Skeletal muscle satellite cell (primary cell): ENCODE measurements around the gene ADTRP.
A peak's percentile ranks its signal among the peaks of the same experiment; 100 is the strongest.
"Not testable (repeated sequence)": the region's sequence is repeated elsewhere in the genome, so short reads cannot be mapped to it uniquely, and the experiment has no call there.

Experiments used
- H3K27me3 ChIP-seq: 2 replicates; pipeline ENCODE4 v1.7.0; 2013; ENCODE audit warnings: low read length; ENCODE audit not compliant: control insufficient read depth, insufficient read depth
- H3K36me3 ChIP-seq: 2 replicates; pipeline ENCODE4 v1.7.0; 2013; ENCODE audit warnings: mild to moderate bottlenecking, control low read depth, low read length; ENCODE audit not compliant: insufficient read depth
- H3K4me1 ChIP-seq: 2 replicates; pipeline ENCODE4 v1.7.0; 2013; ENCODE audit warnings: low read length; ENCODE audit not compliant: control insufficient read depth, insufficient read depth
- H3K4me2 ChIP-seq: 2 replicates; pipeline ENCODE4 v1.7.0; 2013; ENCODE audit warnings: mild to moderate bottlenecking, low read length
- H3K4me3 ChIP-seq: 2 replicates; pipeline ENCODE4 v1.7.0; 2013; ENCODE audit warnings: low read length
- H3K9ac ChIP-seq: 2 replicates; pipeline ENCODE4 v1.7.0; 2013; ENCODE audit warnings: mild to moderate bottlenecking, low read depth, low read length, moderate library complexity
- H3K9me3 ChIP-seq: replicated peaks from 2 replicates; pipeline ENCODE4 v1.7.0; 2013; ENCODE audit warnings: mild to moderate bottlenecking, control low read depth, low read length

The ADTRP gene

GRCh38 chr6:11701573-11701972 is 77.0 kb downstream of the ADTRP start:
- Histone ChIP-seq H3K4me1 (peaks cover 13% of the 10 kb centered on the region), H3K9ac (no peak overlapping the region), H3K27me3 (no peaks in the 10 kb centered on the region), H3K36me3 (no peaks in the 10 kb centered on the region), H3K4me3 (no peak overlapping the region), H3K9me3 (no peaks in the 10 kb centered on the region), H3K4me2 (no peak overlapping the region)

- no peak overlapping the region for H3K4me2 ChIP-seq
- H3K4me3 ChIP-seq: no peak overlapping the region
- H3K36me3 ChIP-seq: no peaks in the 10 kb centered on the region
- H3K9ac ChIP-seq: no peak overlapping the region
- H3K27me3 ChIP-seq: no peaks in the 10 kb centered on the region
- peaks cover 13% of the 10 kb centered on the region for H3K4me1 ChIP-seq
- H3K9me3 ChIP-seq: no peaks in the 10 kb centered on the region
These were observed 78.4 kb downstream of the ADTRP start for GRCh38 chr6:11700118-11700718.

- H3K27me3 ChIP-seq: no peaks in the 10 kb centered on the region
- H3K4me3 ChIP-seq: no peak overlapping the region
- H3K4me2 ChIP-seq: no peak overlapping the region
- H3K9me3 ChIP-seq: no peaks in the 10 kb centered on the region
- no peaks in the 10 kb centered on the region for H3K36me3 ChIP-seq
- H3K9ac ChIP-seq: no peak overlapping the region
- H3K4me1 ChIP-seq: peaks cover 13% of the 10 kb centered on the region
These were observed 79.0 kb downstream of the ADTRP start for GRCh38 chr6:11699576-11699975.

GRCh38 chr6:11692451-11693376 is 85.9 kb downstream of the ADTRP start:
- no peaks in the 10 kb centered on the region for H3K4me1 ChIP-seq
- H3K27me3 ChIP-seq: no peaks in the 10 kb centered on the region
- no peak overlapping the region for H3K9ac ChIP-seq
- no peaks in the 10 kb centered on the region for H3K36me3 ChIP-seq
- H3K4me3 ChIP-seq: no peak overlapping the region
- H3K4me2 ChIP-seq: no peak overlapping the region
- no peaks in the 10 kb centered on the region for H3K9me3 ChIP-seq

GRCh38 chr6:11689847-11690246 is 88.8 kb downstream of the ADTRP start:
- H3K9ac ChIP-seq: no peak overlapping the region
- no peaks in the 10 kb centered on the region for H3K27me3 ChIP-seq
- H3K36me3 ChIP-seq: no peaks in the 10 kb centered on the region
- H3K4me1 ChIP-seq: peaks cover 15% of the 10 kb centered on the region
- no peak overlapping the region for H3K4me2 ChIP-seq
- no peak overlapping the region for H3K4me3 ChIP-seq
- no peaks in the 10 kb centered on the region for H3K9me3 ChIP-seq

GRCh38 chr6:11689400-11689799 is 89.2 kb downstream of the ADTRP start:
- H3K9me3 ChIP-seq, H3K27me3 ChIP-seq, H3K4me2 ChIP-seq, H3K9ac ChIP-seq, H3K36me3 ChIP-seq, H3K4me3 ChIP-seq: not testable (repeated sequence)
- peaks cover 17% of the 10 kb centered on the region for H3K4me1 ChIP-seq

- H3K9ac ChIP-seq: no peak overlapping the region
- peaks cover 17% of the 10 kb centered on the region for H3K4me1 ChIP-seq
- no peaks in the 10 kb centered on the region for H3K27me3 ChIP-seq
- H3K4me2 ChIP-seq: no peak overlapping the region
- H3K4me3 ChIP-seq: no peak overlapping the region
- no peaks in the 10 kb centered on the region for H3K9me3 ChIP-seq
- H3K36me3 ChIP-seq: no peaks in the 10 kb centered on the region
These were observed 90.2 kb downstream of the ADTRP start for GRCh38 chr6:11688425-11688709.

- H3K9ac ChIP-seq: no peak overlapping the region
- no peaks in the 10 kb centered on the region for H3K9me3 ChIP-seq
- no peaks in the 10 kb centered on the region for H3K36me3 ChIP-seq
- peak overlapping the region; percentile 43 for H3K4me2 ChIP-seq
- H3K27me3 ChIP-seq: no peaks in the 10 kb centered on the region
- peaks cover 29% of the 10 kb centered on the region for H3K4me1 ChIP-seq
- H3K4me3 ChIP-seq: peak overlapping the region; percentile 2
These were observed 93.0 kb downstream of the ADTRP start for GRCh38 chr6:11685481-11686093.

GRCh38 chr6:11684901-11685480 is 93.6 kb downstream of the ADTRP start:
- Histone ChIP-seq H3K36me3 (no peaks in the 10 kb centered on the region), H3K4me2 (peak overlapping the region; percentile 43), H3K4me3 (no peak overlapping the region), H3K9me3 (no peaks in the 10 kb centered on the region), H3K9ac (peak overlapping the region; percentile 13), H3K27me3 (no peaks in the 10 kb centered on the region), H3K4me1 (peaks cover 29% of the 10 kb centered on the region)

- Histone ChIP-seq H3K27me3 (no peaks in the 10 kb centered on the region), H3K4me1 (peaks cover 29% of the 10 kb centered on the region), H3K36me3 (no peaks in the 10 kb centered on the region), H3K9ac (no peak overlapping the region), H3K4me3 (no peak overlapping the region), H3K9me3 (no peaks in the 10 kb centered on the region), H3K4me2 (no peak overlapping the region)
These were observed 94.7 kb downstream of the ADTRP start for GRCh38 chr6:11683871-11684270.

- Histone ChIP-seq H3K4me1 (peaks cover 29% of the 10 kb centered on the region), H3K4me3 (no peak overlapping the region), H3K36me3 (no peaks in the 10 kb centered on the region), H3K27me3 (no peaks in the 10 kb centered on the region), H3K9ac (no peak overlapping the region), H3K9me3 (no peaks in the 10 kb centered on the region), H3K4me2 (no peak overlapping the region)
These were observed 96.0 kb downstream of the ADTRP start for GRCh38 chr6:11682561-11682975.
